Activated CD8-positive, alpha-beta T cell treated with anti-CD3 and anti-CD28 coated beads, Interleukin-2, amount 10 ng/mL, durations not matched to agents 7 days and 5 days (primary cell): ENCODE measurements around the gene ENPP7. TPM values are rescaled to one million over a fixed set of nuclear protein-coding genes. Genes with fewer than 3 reads are reported as not detected.

Experiments
- ATAC-seq: fragments of 150-1000 bp; cut with Tn5 transposase; one replicate; pipeline ENCODE4 v1.10.0; 2021; ENCODE audit warnings: moderate library complexity
- CTCF ChIA-PET: fragments of 350-600 bp; sonication (Branson Sonifier 250); formaldehyde crosslinking; loops from one replicate; lab custom pipeline; 2021; ENCODE audit warnings: antibody characterized with exemption; lab: Charles Lee
- POLR2A ChIA-PET: fragments of 350-600 bp; sonication (Branson Sonifier 250); formaldehyde crosslinking; loops from one replicate; lab custom pipeline; 2021; ENCODE audit warnings: antibody characterized with exemption; lab: Charles Lee
- DNase-seq: peaks from one replicate; pipeline ENCODE4 v3.0.0-alpha.2; 2020
- H3K27ac Mint-ChIP-seq: one replicate; pipeline ENCODE4 v1.8.0; 2021; ENCODE audit warnings: mild to moderate bottlenecking, mixed read lengths
- H3K27me3 Mint-ChIP-seq: one replicate; pipeline ENCODE4 v1.8.0; 2021; ENCODE audit warnings: low read depth, mixed read lengths
- H3K36me3 Mint-ChIP-seq: one replicate; pipeline ENCODE4 v1.8.0; 2021; ENCODE audit warnings: low read depth, mixed read lengths
- H3K4me1 Mint-ChIP-seq: one replicate; pipeline ENCODE4 v1.8.0; 2021; ENCODE audit warnings: low read depth, mixed read lengths
- H3K4me3 Mint-ChIP-seq: one replicate; pipeline ENCODE4 v1.8.0; 2021; ENCODE audit warnings: mild to moderate bottlenecking, mixed read lengths
- H3K9me3 Mint-ChIP-seq: one replicate; pipeline ENCODE4 v1.8.0; 2022; ENCODE audit warnings: mixed read lengths; ENCODE audit not compliant: insufficient read depth
- total RNA-seq, 2 experiments: library from RNA; stranded (reverse); gene quantifications; one replicate each; pipeline ENCODE4 v1.2.3, GENCODE V29; 2021

Gene ENPP7
- total RNA-seq, 2 experiments from 2014 or later: 0.13 TPM; not detected in 1

GRCh38 chr17:79707931-79708891 is 22.5 kb upstream of the ENPP7 start:
- ATAC-seq: peak; percentile 64
- DNase-seq: peak; percentile 71
- Mint-ChIP-seq H3K4me3 (no peak overlapping the region), H3K4me1 (no peaks in the 10 kb centered on the region), H3K27me3 (peaks cover 3% of the 10 kb centered on the region), H3K27ac (no peak overlapping the region), H3K36me3 (no peaks in the 10 kb centered on the region), H3K9me3 (no peaks in the 10 kb centered on the region)
- CTCF ChIA-PET: interaction anchor here (0.6 to 1.4 kb wide), 7 partner anchors 14 to 307 kb away, joined by 3 to 7 read pairs (median 3); no protein-coding TSS in a partner anchor
- POLR2A ChIA-PET: no interaction called here

DNA sequence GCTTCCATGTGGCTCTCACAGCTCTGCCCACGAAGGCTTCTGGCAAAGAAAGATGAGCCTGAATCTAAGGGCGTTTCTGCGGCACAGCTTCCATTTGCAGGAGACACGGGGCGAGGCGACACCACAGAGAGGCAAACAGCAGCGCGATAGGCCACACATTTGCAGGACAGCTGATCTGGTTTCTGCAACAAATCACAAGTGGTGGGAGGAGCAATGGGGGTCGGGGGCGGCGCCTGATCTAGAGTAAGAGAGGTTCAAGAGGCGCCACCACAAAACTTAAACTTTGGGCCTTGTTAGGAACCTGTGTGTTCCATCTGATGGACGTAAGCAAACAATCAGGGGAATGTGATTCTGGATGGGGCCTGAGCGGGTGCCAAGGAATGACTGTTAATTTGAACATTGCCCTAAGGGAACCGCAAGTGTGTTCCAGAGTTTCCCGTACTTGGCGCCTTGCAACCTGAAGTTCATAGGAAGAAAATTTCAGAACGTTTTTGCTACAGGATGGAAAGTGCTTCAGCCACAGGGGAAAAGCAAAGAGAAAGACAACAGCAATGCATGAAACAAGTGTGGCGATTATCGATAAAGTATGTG is 18.9 kb upstream of the ENPP7 start:
- Mint-ChIP-seq H3K27ac (no peak overlapping the region), H3K36me3 (no peaks in the 10 kb centered on the region), H3K4me3 (no peak overlapping the region), H3K4me1 (no peaks in the 10 kb centered on the region), H3K9me3 (no peaks in the 10 kb centered on the region), H3K27me3 (peaks cover 3% of the 10 kb centered on the region)
- POLR2A ChIA-PET: no interaction called here
- no peak for ATAC-seq
- no peak for DNase-seq
- CTCF ChIA-PET: no interaction called here

DNA sequence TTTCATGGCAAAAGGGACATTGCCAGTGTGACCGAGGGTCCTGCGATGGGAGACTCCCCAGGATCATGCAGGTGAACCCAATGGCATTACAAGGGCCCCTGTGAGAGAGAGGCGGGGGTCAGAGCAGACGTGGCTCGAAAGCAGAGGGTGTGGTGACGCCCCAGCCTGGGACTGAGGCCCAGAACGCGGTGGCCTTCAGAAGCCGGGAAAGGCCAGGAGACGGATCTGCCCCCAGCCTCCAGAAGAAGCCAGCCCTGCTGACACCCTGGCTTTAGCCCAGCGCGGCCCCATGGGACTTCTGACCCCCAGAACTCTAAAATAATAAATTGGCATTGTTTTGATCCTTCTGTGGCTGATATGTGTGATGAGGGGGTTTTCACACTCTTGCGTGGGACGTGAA is 17.4 kb upstream of the ENPP7 start:
- ChIA-PET POLR2A (no interaction called here), CTCF (no interaction called here)
- H3K36me3 Mint-ChIP-seq: no peaks in the 10 kb centered on the region
- H3K4me1 Mint-ChIP-seq: no peaks in the 10 kb centered on the region
- H3K27me3 Mint-ChIP-seq: peaks cover 3% of the 10 kb centered on the region
- H3K9me3 Mint-ChIP-seq: no peaks in the 10 kb centered on the region
- DNase-seq (no peak), ATAC-seq (no peak)
- no peak overlapping the region for H3K4me3 Mint-ChIP-seq
- H3K27ac Mint-ChIP-seq: no peak overlapping the region

DNA sequence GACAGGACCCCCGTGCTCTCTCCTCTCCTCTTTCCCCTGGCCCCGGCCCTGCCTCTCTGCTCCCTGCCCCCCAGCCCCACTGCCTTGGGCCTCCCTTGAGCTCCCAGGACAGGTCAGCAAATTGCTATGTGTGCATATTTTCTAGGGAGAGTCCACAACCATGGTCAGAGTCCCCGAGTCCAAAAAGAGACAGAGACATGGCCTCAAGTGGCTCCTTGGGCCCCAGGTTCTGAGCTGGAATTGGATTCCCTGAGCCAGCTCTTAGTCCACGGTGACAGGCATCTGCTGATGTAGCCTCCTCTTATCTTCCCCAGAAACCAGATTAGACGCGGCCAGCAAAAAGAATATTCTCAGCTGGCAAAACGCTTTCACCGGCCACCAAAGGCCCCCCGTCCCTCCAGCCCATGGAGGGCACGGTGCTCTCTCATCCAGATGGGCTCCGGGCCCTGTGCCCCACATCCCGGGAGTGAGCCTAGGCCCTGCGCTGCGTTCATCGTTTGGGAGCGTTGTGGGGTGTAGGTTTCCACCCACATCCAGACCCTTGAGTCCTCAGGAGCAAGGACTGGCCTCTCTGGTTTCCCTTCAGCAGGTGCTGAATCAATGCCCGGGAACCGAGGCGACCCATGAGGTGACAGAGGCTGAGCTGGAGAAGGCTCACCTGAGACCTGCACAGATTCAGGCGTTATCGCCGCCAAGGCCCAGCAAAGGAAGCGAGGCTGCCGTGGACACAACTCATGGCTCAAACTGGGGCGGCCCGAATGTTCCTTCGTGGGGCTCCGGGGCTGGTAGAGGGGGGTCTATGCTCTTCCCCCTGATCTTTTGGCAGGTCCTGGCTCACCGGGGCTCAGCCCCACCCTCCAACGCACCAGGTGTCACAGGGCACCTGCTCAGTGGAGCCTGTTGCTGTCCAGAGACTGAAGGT is 16.3 kb upstream of the ENPP7 start:
- ChIA-PET CTCF (no interaction called here), POLR2A (no interaction called here)
- no peaks in the 10 kb centered on the region for H3K9me3 Mint-ChIP-seq
- no peak overlapping the region for H3K4me3 Mint-ChIP-seq
- H3K36me3 Mint-ChIP-seq: no peaks in the 10 kb centered on the region
- DNase-seq (no peak), ATAC-seq (no peak)
- no peak overlapping the region for H3K27ac Mint-ChIP-seq
- peaks cover 3% of the 10 kb centered on the region for H3K27me3 Mint-ChIP-seq
- H3K4me1 Mint-ChIP-seq: no peaks in the 10 kb centered on the region

DNA sequence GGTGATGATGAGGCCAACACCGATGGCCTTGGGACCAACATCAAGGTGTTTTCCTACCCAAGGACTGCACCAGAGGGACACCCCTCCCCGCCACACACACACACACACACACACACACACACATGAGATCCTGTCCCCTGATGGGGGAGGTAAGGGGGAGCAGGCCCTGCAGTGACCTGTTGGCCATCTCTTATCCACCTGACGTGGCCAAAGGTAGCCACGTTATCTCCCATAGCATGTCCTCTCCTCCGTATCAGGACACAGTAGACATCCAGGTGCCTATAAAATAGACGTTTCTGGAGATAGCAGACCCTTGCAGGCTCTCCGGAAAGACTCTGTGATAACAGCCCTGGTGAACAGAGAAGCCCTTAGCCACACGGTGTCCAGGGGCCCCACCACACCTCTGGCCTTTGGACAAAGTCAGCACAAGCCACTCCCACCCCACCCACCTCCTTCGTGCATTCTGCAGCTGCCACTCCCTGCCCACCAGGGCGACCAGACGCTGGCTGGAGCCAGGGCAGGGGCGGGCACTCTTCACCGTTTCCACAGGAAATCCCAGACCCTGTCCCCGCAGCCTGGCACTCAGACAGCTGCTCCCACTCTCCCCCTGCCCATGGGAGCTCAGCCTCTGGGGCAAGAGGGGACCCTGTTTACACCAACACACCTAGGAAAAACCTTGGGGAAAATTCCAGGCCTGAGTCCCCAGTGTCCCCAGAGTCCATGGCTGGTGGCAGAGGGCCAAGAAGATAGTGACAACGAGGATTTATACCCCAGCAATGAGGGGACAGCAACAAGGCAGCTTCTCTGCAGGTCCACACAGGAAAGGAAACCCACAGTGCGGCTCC is 15.4 kb upstream of the ENPP7 start:
- Mint-ChIP-seq H3K27me3 (peaks cover 3% of the 10 kb centered on the region), H3K9me3 (no peaks in the 10 kb centered on the region), H3K27ac (no peak overlapping the region), H3K4me3 (no peak overlapping the region), H3K4me1 (no peaks in the 10 kb centered on the region), H3K36me3 (no peaks in the 10 kb centered on the region)
- DNase-seq (no peak), ATAC-seq (no peak)
- ChIA-PET POLR2A (no interaction called here), CTCF (no interaction called here)

DNA sequence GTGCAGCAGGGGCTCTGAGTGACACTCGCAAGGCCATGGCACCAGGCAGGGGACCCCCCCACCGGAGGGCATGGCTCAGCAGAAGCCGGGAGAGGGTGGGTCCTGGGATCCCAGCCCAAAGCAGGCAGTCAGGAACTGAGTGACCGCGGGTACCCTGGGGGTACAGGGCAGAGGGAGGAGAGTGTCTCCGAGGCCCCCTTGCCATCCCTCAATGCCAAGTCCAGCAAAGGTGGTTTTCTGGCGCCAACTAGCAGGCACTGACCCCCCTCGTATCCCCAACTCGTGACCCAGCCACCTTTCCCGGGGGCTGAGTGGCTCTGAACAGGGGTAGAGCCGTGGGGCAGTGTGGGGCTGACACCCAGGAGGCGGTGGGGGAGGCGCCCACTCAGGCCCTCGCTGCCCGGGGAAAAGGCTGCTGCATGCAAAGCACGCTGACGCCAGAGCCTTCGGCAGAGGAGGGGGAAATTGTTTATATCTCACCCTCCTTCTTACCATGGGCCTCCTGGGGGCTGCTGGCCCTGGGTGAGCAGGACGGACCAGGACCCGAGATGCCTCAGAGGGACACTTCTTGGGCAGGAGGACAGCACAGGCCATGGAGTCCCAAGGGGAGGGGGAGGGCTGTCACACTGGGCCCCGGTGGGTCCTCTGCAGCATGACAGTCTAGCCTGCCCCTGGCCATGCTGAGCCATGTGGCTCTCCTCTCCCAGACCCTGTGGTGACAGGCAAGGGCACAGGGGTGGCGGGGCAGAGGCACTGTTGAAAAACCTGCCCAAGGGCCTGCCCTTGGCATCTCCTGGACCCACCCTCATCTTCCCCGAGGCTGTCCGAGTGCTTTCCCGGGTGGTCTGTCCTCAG is 14.6 kb upstream of the ENPP7 start:
- no peaks in the 10 kb centered on the region for H3K36me3 Mint-ChIP-seq

GRCh38 chr17:79720705-79721292 is 9.9 kb upstream of the ENPP7 start:
- Mint-ChIP-seq H3K4me1 (no peaks in the 10 kb centered on the region), H3K27me3 (no peaks in the 10 kb centered on the region), H3K36me3 (no peaks in the 10 kb centered on the region), H3K4me3 (no peak overlapping the region), H3K27ac (no peak overlapping the region), H3K9me3 (no peaks in the 10 kb centered on the region)
- CTCF ChIA-PET: no interaction called here
- ATAC-seq: no peak
- DNase-seq: no peak
- POLR2A ChIA-PET: no interaction called here

More for the DNA sequence above, 14.6 kb upstream of the ENPP7 start:
- Mint-ChIP-seq H3K27ac (no peak overlapping the region), H3K27me3 (peaks cover 3% of the 10 kb centered on the region), H3K4me3 (no peak overlapping the region), H3K4me1 (no peaks in the 10 kb centered on the region), H3K9me3 (no peaks in the 10 kb centered on the region)
- no peak for ATAC-seq
- no peak for DNase-seq
- POLR2A ChIA-PET: no interaction called here
- CTCF ChIA-PET: no interaction called here

GRCh38 chr17:79721993-79722671 is 8.6 kb upstream of the ENPP7 start:
- Mint-ChIP-seq H3K27me3 (no peaks in the 10 kb centered on the region), H3K4me3 (no peak overlapping the region), H3K4me1 (no peaks in the 10 kb centered on the region), H3K27ac (no peak overlapping the region), H3K36me3 (no peaks in the 10 kb centered on the region), H3K9me3 (no peaks in the 10 kb centered on the region)
- no peak for DNase-seq
- POLR2A ChIA-PET: no interaction called here
- no peak for ATAC-seq
- CTCF ChIA-PET: interaction anchor here (0.9 kb wide), 1 partner anchor 13 kb away, joined by 3 read pairs; no protein-coding TSS in a partner anchor

DNA sequence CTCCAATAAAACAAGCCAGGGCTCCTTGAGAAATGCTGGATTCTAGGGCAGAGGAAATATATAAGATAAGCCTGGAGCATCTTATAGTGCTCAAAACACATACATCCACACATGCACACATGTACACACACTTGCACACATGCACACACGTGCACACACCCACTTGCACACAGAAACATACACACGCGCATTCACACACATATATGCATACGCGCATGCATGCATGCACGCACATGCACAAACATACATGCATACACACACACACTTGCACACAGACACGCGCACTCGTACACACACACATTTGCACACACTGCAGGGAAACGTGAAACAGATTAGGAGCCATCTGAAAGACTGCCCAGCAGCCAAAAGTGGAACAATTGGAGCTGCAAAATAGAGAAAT is 8.0 kb upstream of the ENPP7 start:
- ChIA-PET CTCF (interaction anchor here (0.9 kb wide), 1 partner anchor 14 kb away, joined by 3 read pairs; no protein-coding TSS in a partner anchor), POLR2A (no interaction called here)
- DNase-seq (no peak), ATAC-seq (no peak)
- no peaks in the 10 kb centered on the region for H3K9me3 Mint-ChIP-seq
- no peaks in the 10 kb centered on the region for H3K27me3 Mint-ChIP-seq
- H3K27ac Mint-ChIP-seq: no peak overlapping the region
- H3K4me1 Mint-ChIP-seq: no peaks in the 10 kb centered on the region
- no peaks in the 10 kb centered on the region for H3K36me3 Mint-ChIP-seq
- H3K4me3 Mint-ChIP-seq: no peak overlapping the region
